Upper lobe of left lung (tissue), 6 donors: Measurements from ENCODE around the gene SIMC1. TPM values are rescaled to one million over a fixed set of nuclear protein-coding genes. Genes with fewer than 3 reads are reported as not detected.
A peak's percentile ranks its signal among the peaks of the same experiment; 100 is the strongest.
"Not testable (repeated sequence)": the region's sequence is repeated elsewhere in the genome, so short reads cannot be mapped to it uniquely, and the experiment has no call there.

ENCODE experiments used
- ATAC-seq, 2 donors: fragments of 200-7000 bp; cut with Tn5 transposase; one replicate each; pipeline ENCODE4 v1.9.1; 2022; ENCODE audit warnings: mild to moderate bottlenecking in 2 of 2, moderate library complexity in 2 of 2; ENCODE audit not compliant: low FRiP score in 2 of 2
- DNase-seq, 2 donors: peaks; one replicate each; pipeline ENCODE4 v3.0.0-alpha.2; 2019 to 2020
- H3K27ac ChIP-seq, 4 donors: fragments of 200-600 bp; sonication (generic); one replicate each; pipeline ENCODE4 v1.5.1; 2016 to 2019
- H3K27me3 ChIP-seq, 4 donors: fragments of 200-600 bp; sonication (generic); one replicate each; pipeline ENCODE4 v1.5.1; 2017 to 2019
- H3K36me3 ChIP-seq, 4 donors: fragments of 200-600 bp; sonication (generic); one replicate each; pipeline ENCODE4 v1.5.1; 2016 to 2019
- H3K4me1 ChIP-seq, 4 donors: fragments of 200-600 bp; sonication (generic); one replicate each; pipeline ENCODE4 v1.5.1; 2018 to 2019
- H3K4me3 ChIP-seq, 4 donors: fragments of 200-600 bp; sonication (generic); one replicate each; pipeline ENCODE4 v1.5.1; 2017 to 2019; ENCODE audit warnings: mild to moderate bottlenecking in 2 of 4, moderate library complexity in 1 of 4
- H3K9me3 ChIP-seq, 4 donors: fragments of 200-600 bp; sonication (generic); one replicate each; pipeline ENCODE4 v1.5.1; 2018 to 2019
- CTCF ChIP-seq, 6 experiments: fragments of 450-650 bp in 4 of 6; fragments of 200-600 bp in 2 of 6; sonication (generic) in 2 of 6; IDR thresholded peaks; one replicate each; pipeline ENCODE4 v1.5.1; 2016 to 2019; ENCODE audit warnings: antibody characterized with exemption in 6 of 6
- EP300 ChIP-seq, 4 donors: sonication (generic); formaldehyde crosslinking; IDR thresholded peaks; one replicate each; pipeline ENCODE4 v1.5.1; 2017; ENCODE audit warnings: antibody characterized with exemption in 4 of 4, control low read depth in 2 of 4
- POLR2A ChIP-seq, 4 donors: fragments of 450-650 bp; IDR thresholded peaks; one replicate each; pipeline ENCODE4 v1.5.1; 2016 to 2017; ENCODE audit warnings: antibody characterized with exemption in 4 of 4, mild to moderate bottlenecking in 2 of 4
- POLR2AphosphoS5 ChIP-seq, 2 donors: sonication (generic); formaldehyde crosslinking; IDR thresholded peaks; one replicate each; pipeline ENCODE4 v1.5.1; 2017; ENCODE audit warnings: antibody characterized with exemption in 2 of 2
- WGBS, 2 donors: methylation state at CpG; one replicate each; pipeline ENCODE4 v1.1.5; 2017 to 2018; 5-methylcytosine and 5-hydroxymethylcytosine counted together
- total RNA-seq, 6 donors: library from RNA; depleted of rRNA in 4 of 6; stranded (reverse); fragments of >200 nt in 4 of 6; gene quantifications; one replicate each; pipeline versions ENCODE4 v1.1.0 to v1.2.1, GENCODE V29; 2016 to 2021
- donor health status: DM: no; HTN: no; CAD: no; lungs with moderate emphysema.
- donor health status: DM: no; HTN: yes; CAD: no; lungs with severe emphysema.

Gene SIMC1
- total RNA-seq, 6 donors from 2014 or later: 13.6 to 43.0 (median 21.2) TPM

DNA sequence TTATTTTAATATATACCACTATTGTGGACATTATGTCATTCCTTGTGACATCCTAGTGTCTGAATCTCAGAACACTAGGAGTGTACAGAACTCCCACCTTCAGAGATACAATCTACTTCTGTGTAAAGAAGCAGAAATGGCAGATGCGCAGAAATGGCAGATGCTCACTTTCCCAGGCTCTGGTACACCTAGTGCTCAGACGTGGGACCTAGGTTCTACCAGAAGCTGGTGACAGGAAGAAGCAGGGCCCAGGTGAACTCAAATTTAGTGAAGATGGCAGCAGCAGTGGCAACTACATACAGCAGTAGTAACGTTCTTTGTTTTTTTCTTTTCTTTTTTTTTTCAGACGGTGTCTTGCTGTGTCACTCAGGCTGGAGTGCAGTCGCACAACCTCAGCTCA, 22.5 kb downstream of the SIMC1 start:
- ATAC-seq: not testable (repeated sequence)
- WGBS, 2 donors: 96 to 99% methylated on average over 5 of the region's 5 CpGs

GRCh38 chr5:176266448-176266847, 28.2 kb downstream of the SIMC1 start:
- WGBS, 2 donors: 80 to 89% methylated on average over 1 of the region's 1 CpG
- H3K4me3 ChIP-seq, H3K27ac ChIP-seq, H3K4me1 ChIP-seq, H3K27me3 ChIP-seq, H3K36me3 ChIP-seq, H3K9me3 ChIP-seq, ATAC-seq, DNase-seq: not testable (repeated sequence)

More for the DNA sequence above, 22.5 kb downstream of the SIMC1 start:
- not testable (repeated sequence) for H3K36me3 ChIP-seq, H3K27ac ChIP-seq, H3K4me3 ChIP-seq, H3K9me3 ChIP-seq, H3K4me1 ChIP-seq, H3K27me3 ChIP-seq, DNase-seq

DNA sequence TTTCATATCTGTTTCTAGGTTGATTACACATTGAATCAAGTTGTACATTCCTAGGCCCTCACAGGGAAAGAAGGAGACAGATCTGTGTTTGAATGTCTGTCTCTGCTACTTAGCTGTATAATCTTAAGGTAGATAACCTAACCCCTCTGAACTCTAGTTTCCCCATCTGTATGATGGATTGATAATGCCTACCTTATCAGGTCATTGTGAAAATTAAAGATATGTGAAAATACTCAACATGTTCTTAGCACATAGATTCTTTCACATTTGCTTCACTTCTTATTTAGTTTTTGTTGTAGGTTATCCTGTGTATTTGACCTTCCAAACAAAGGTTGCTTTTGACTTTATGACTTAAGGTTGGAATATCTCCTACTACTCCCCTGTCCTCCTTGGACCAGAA, 50.8 kb downstream of the SIMC1 start:
- not testable (repeated sequence) for H3K27me3 ChIP-seq, H3K4me1 ChIP-seq, ATAC-seq, H3K4me3 ChIP-seq, H3K36me3 ChIP-seq, DNase-seq, H3K9me3 ChIP-seq, H3K27ac ChIP-seq

GRCh38 chr5:176290057-176290840, 52.0 kb downstream of the SIMC1 start:
- WGBS, 2 donors: 90 to 94% methylated on average over 10 to 14 of the region's 14 CpGs
- ATAC-seq (peak in 1 of 2 donors; percentile 68), DNase-seq (peak in 1 of 2 donors; percentile 23)

GRCh38 chr5:176305356-176305755, 67.1 kb downstream of the SIMC1 start:
- H3K36me3 ChIP-seq: peaks cover 0 to 16% (median 0%) of the 10 kb centered on the region in 4 donors
- ATAC-seq, H3K27ac ChIP-seq, H3K4me3 ChIP-seq, H3K27me3 ChIP-seq, H3K4me1 ChIP-seq, H3K9me3 ChIP-seq: not testable (repeated sequence)
- WGBS, 2 donors: no CpG with 5 or more reads among the region's 31 CpGs
- DNase-seq: peak in 1 of 2 donors; percentile 24

More at GRCh38 chr5:176290057-176290840, 52.0 kb downstream of the SIMC1 start:
- not testable (repeated sequence) for H3K4me3 ChIP-seq, H3K9me3 ChIP-seq, H3K36me3 ChIP-seq, H3K27me3 ChIP-seq, H3K4me1 ChIP-seq, H3K27ac ChIP-seq

GRCh38 chr5:176317534-176318374, 79.5 kb downstream of the SIMC1 start:
- 72 to 78% methylated on average over 7 of the region's 7 CpGs for whole genome bisulfite sequencing, 2 donors
- H3K27me3 ChIP-seq: no peaks in the 10 kb centered on the region
- no peaks in the 10 kb centered on the region for H3K4me1 ChIP-seq
- TF ChIP-seq POLR2AphosphoS5 (IDR thresholded peaks at IDR 0.05) (no peak), CTCF (IDR thresholded peaks at IDR 0.05) (no peak), POLR2A (IDR thresholded peaks at IDR 0.05) (no peak), EP300 (IDR thresholded peaks at IDR 0.05) (no peak)
- H3K9me3 ChIP-seq: no peaks in the 10 kb centered on the region
- no peak overlapping the region for H3K27ac ChIP-seq
- H3K36me3 ChIP-seq: peaks cover 6 to 32% (median 11%) of the 10 kb centered on the region in 4 donors
- no peak overlapping the region for H3K4me3 ChIP-seq
- ATAC-seq (no peak), DNase-seq (no peak)

GRCh38 chr5:176319827-176320554, 81.8 kb downstream of the SIMC1 start:
- Histone ChIP-seq H3K4me3 (no peak overlapping the region), H3K27ac (no peak overlapping the region), H3K36me3 (peaks cover 6 to 36% (median 15%) of the 10 kb centered on the region in 4 donors), H3K27me3 (no peaks in the 10 kb centered on the region), H3K4me1 (no peaks in the 10 kb centered on the region), H3K9me3 (no peaks in the 10 kb centered on the region)
- no peak for TF ChIP-seq POLR2AphosphoS5 (IDR thresholded peaks at IDR 0.05)
- TF ChIP-seq POLR2A (IDR thresholded peaks at IDR 0.05): no peak
- TF ChIP-seq CTCF (IDR thresholded peaks at IDR 0.05): no peak
- TF ChIP-seq EP300 (IDR thresholded peaks at IDR 0.05): no peak
- no peak for DNase-seq
- 89 to 90% methylated on average over 9 of the region's 9 CpGs for WGBS, 2 donors
- ATAC-seq: no peak
